Fibroblast of villous mesenchyme (primary cell): ENCODE results near the gene OR10D3. TPM values are rescaled to one million over a fixed set of nuclear protein-coding genes. Genes with fewer than 3 reads are reported as not detected.

ENCODE experiments used
- DNase-seq: peaks from one replicate; pipeline ENCODE4 v3.0.0-alpha.2; 2010; ENCODE audit warnings: low read depth
- H3K4me3 ChIP-seq: 2 replicates; pipeline ENCODE4 v1.5.1; 2011; ENCODE audit warnings: low read depth, mild to moderate bottlenecking, low read length
- CTCF ChIP-seq: IDR thresholded peaks from 2 replicates; pipeline ENCODE4 v1.5.1; 2012; ENCODE audit warnings: low read depth, mild to moderate bottlenecking, low read length; ENCODE audit not compliant: insufficient read depth
- total RNA-seq: library from RNA; depleted of rRNA; stranded (reverse); fragments of >200 nt; gene quantifications from 2 replicates; pipeline ENCODE4 v1.2.3, GENCODE V29; 2012

OR10D3 gene
- total RNA-seq = not detected in 2 replicates

GRCh38 chr11:124183068-124183467, at the start of gene OR10D3:
OR10D3 (plus strand) TSS chr11:124183345; CDS start chr11:124185270, 1,925 bp downstream.
- H3K4me3 ChIP-seq = no peak within 1 kb of the TSS
- no peak for TF ChIP-seq CTCF
- DNase-seq = no peak

- no peak for DNase-seq
- no peak for TF ChIP-seq CTCF
- H3K4me3 ChIP-seq = no peak overlapping the region
Measured at GRCh38 chr11:124143034-124143433, 40.1 kb upstream of the OR10D3 start.

- no peak for DNase-seq
- no peak overlapping the region for H3K4me3 ChIP-seq
- TF ChIP-seq CTCF = no peak
Measured at GRCh38 chr11:124147951-124148350, 35.2 kb upstream of the OR10D3 start.

GRCh38 chr11:124150684-124151083, 32.5 kb upstream of the OR10D3 start:
- TF ChIP-seq CTCF = no peak
- no peak overlapping the region for H3K4me3 ChIP-seq
- no peak for DNase-seq

- no peak for DNase-seq
- peak; percentile 6 for TF ChIP-seq CTCF
Measured at GRCh38 chr11:124152770-124153407, 30.3 kb upstream of the OR10D3 start.

GRCh38 chr11:124153821-124154220, 29.3 kb upstream of the OR10D3 start:
- TF ChIP-seq CTCF = no peak
- no peak for DNase-seq
- H3K4me3 ChIP-seq = no peak overlapping the region

More at GRCh38 chr11:124152770-124153407, 30.3 kb upstream of the OR10D3 start:
- H3K4me3 ChIP-seq = no peak overlapping the region

GRCh38 chr11:124159481-124159880, 23.7 kb upstream of the OR10D3 start:
- no peak for DNase-seq
- no peak overlapping the region for H3K4me3 ChIP-seq
- no peak for TF ChIP-seq CTCF
